GM19193 (cell line): ENCODE measurements around the gene LCA5.

ENCODE experiments used
- POLR2A ChIP-seq: IDR thresholded peaks from 4 replicates; pipeline ENCODE4 v1.6.1; 2011; ENCODE audit not compliant: insufficient read depth, insufficient read length; ENCODE audit errors: extremely low read depth

LCA5 gene

DNA sequence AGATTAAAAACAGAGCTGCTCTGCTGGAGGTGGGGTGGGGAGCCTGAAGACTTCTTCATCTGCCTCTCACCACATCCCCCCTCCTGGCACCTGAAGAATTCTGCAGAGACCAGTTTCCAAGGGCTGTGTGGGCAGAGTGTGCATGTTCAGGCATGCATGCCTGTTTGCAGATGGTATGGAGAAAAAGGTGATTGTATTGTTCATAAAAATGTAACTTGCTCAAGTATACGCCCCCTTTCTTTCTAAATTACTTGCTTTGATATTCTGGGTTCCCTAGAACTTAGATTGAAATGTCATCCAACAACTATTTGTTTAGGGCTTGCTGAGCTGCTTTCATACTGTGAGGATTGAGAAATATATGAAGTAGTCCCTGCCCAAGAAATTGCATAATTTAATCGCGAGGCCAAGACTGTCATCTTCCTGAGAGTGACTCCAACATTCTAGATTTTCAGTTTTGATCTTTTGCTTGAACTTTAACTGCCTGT is 83.6 kb downstream of the LCA5 start:
- TF ChIP-seq POLR2A = no peak

DNA sequence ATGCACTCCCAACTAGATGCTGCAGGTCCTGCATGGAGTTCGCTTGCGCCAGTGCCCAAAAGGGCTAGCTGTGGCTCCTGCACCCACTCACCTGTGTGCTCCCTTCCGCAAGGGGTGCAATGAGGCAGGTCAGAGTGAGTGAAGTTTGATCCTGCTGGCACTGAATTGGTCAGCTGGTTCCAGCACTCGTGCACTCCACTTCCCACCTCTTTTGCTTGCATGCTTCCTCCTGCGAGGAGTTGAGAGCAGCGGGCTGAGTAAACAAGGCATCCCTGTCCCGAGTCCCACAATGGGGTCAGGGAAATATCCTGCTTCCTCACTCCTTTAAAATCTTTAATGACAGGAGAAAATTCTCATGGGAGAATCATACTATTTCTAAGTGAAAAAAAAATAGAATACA is 86.2 kb downstream of the LCA5 start:
- no peak for TF ChIP-seq POLR2A

DNA sequence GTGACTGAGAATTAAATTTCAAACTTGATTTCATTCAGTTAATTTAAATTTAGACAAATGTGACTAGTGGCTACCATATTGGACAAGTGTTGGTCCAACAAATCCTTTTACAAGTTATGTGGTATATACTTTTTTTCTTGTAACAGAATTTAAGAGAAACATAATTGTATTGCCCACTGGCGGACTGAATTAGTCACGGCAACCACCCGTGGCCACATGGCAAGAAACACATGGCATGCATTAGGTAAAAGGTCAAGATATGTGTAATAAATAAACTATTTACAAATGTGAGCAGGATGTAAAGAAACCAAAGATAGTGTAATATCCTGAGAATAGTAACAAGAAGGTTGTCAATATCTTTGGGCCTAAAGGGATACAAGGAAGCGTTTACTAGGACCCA is 91.2 kb downstream of the LCA5 start:
- TF ChIP-seq POLR2A = no peak

DNA sequence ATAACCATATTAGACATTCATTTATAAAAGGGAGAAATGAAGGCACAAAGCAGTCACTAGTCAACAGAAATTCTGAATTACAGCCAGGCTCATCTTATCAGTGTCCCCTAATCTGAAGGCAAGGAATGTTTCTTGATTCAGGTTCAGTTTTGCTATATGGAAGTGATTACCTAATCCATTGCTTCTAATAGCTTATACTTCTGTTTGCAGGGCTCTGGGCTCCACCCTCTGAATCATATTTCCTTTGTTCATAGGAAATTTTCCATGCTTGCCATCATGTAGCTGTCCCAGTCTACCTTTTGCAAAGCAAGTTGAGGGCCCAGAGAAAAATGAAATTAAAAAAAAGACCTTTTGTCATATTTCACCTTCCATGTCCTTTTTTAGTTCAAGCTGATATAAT is 96.0 kb downstream of the LCA5 start:
- TF ChIP-seq POLR2A = no peak

DNA sequence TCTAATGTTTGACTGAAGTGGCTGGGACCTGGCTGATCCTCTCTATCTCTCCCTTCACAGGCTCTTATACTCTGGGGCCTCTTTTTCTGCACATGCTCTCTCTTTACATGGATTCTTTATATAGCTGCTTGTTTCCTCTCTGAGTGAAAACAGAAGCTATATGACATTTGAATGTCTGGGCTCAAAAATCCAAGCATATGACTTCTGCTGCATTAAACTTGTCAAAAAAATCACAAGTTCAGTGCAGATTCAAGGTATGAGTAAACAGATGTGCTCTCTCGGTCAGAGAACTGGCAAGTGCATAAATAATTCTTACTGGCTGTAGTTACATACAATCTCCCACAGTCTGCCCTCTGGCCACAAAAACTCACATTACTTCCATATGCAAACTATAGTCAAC is 96.6 kb downstream of the LCA5 start:
- no peak for TF ChIP-seq POLR2A

DNA sequence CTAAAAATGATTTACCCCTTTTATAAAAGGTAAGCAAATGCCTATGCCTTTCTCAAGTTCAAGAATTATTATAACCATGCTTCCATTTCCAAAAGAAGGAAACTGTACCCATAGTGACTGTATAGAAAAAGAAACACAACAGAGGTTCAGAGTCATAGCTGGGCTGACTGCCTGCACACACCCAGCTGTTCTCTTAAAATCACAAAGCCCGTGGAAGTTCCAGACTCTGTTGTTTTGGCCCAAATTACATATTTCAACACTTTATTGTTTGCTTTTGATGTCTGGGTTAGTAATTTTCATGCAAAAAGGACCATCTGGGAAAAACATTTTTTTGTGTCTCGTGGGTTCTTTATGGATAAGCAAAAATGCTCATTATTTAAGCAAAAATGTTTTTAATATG is 99.2 kb downstream of the LCA5 start:
- TF ChIP-seq POLR2A = no peak

DNA sequence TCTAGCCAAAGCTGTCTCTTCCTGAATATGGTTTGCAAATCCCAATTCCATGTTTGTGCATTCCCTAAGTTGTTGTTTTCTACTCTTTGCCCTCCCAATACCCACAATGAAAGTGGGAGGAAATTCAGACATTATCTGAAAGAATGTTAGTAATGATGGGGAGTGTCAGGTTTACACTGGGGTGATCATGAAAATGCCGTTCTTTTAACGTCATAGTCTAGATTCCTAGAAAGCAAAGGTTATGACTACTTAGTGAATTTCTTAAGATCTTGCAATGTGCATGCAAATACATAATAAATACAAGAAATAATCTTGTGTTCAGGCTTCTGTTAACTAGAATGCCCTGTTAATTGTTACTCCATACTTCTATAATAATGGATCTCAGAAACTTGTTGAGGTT is 101.0 kb downstream of the LCA5 start:
- no peak for TF ChIP-seq POLR2A

DNA sequence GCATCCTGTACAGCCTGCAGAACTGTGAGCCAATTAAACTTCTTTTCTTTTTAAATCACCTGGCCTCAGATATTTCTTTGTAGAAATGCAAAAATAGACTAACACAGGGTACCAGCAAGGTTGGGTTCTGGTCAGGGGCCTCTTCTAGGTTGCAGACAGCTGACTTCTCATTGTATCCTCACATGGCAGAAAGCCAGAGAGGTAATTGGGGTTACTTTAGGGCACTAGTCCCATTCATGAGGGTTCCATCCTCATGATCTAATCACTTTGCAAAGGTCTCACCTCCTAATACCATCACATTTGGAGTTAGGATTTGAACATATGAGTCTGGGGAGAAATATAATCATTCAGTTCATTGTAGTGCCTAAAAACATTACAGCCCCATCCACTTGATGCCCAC is 101.5 kb downstream of the LCA5 start:
- TF ChIP-seq POLR2A = no peak
